ENCODE measurements around the gene IRAK4. TPM values are rescaled to one million over a fixed set of nuclear protein-coding genes. Genes with fewer than 3 reads are reported as not detected.
A peak's percentile ranks its signal among the peaks of the same experiment; 100 is the strongest.

Gene IRAK4
- total RNA-seq, 1 donor from 2014 or later, result 9.9 TPM

DNA sequence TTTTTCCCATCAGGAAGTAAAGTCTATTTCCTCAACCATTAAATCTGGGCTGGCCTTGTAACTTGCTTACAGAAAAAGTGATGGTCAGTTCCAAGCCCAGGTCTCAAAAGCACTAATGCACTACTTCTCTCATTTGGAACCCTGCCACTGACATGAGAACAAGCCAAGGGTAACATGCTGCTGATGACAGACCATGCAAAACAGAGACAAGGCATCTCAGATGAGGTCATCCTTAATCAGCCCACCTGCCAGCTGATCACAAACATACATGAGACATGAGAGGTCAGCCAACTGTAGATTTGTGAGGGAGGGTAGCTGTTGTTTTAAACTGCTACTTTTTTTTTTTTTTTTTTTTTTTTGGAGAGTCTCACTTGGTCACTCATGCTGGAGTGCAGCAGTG, 31.2 kb downstream of the IRAK4 start:
- Histone ChIP-seq H4K20me1 (ENCODE audit: insufficient read depth, low read length) (no peaks in the 10 kb centered on the region), H3K4me2 (ENCODE audit: low read length) (no peak overlapping the region), H3K79me2 (ENCODE audit: insufficient read depth, low read length) (no peaks in the 10 kb centered on the region), H3K27me3 (ENCODE audit: insufficient read depth, low read length) (no peaks in the 10 kb centered on the region), H3K27ac (ENCODE audit: low read depth, low read length) (no peak overlapping the region), H3K9me3 (ENCODE audit: insufficient read depth, low read depth, low read length) (no peaks in the 10 kb centered on the region), H2AFZ (ENCODE audit: low read depth, low read length) (no peak overlapping the region), H3K9ac (ENCODE audit: low read length) (no peak overlapping the region), H3K4me3 (ENCODE audit: insufficient read depth, low read depth, low read length) (no peak overlapping the region), H3K4me1 (ENCODE audit: insufficient read depth, low read length) (no peaks in the 10 kb centered on the region), H3K36me3 (ENCODE audit: insufficient read depth, low read length) (peaks cover 3% of the 10 kb centered on the region)
- no peaks in the 10 kb centered on the region for H3K4me1 Mint-ChIP-seq (ENCODE audit: low read depth, unreplicated experiment)
- FAIRE-seq (no peak), DNase-seq (ENCODE audit: low read depth) (peak; percentile 39)
- H3K27ac Mint-ChIP-seq (ENCODE audit: unreplicated experiment), result no peak overlapping the region
- peaks cover 4% of the 10 kb centered on the region for H3K36me3 Mint-ChIP-seq (ENCODE audit: low read depth, unreplicated experiment)
- no peak overlapping the region for H3K4me3 Mint-ChIP-seq (ENCODE audit: unreplicated experiment)
- no peaks in the 10 kb centered on the region for H3K9me3 Mint-ChIP-seq (ENCODE audit: unreplicated experiment)
- TF ChIP-seq, protein P1, sequence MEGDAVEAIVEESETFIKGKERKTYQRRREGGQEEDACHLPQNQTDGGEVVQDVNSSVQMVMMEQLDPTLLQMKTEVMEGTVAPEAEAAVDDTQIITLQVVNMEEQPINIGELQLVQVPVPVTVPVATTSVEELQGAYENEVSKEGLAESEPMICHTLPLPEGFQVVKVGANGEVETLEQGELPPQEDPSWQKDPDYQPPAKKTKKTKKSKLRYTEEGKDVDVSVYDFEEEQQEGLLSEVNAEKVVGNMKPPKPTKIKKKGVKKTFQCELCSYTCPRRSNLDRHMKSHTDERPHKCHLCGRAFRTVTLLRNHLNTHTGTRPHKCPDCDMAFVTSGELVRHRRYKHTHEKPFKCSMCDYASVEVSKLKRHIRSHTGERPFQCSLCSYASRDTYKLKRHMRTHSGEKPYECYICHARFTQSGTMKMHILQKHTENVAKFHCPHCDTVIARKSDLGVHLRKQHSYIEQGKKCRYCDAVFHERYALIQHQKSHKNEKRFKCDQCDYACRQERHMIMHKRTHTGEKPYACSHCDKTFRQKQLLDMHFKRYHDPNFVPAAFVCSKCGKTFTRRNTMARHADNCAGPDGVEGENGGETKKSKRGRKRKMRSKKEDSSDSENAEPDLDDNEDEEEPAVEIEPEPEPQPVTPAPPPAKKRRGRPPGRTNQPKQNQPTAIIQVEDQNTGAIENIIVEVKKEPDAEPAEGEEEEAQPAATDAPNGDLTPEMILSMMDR (IDR thresholded peaks at IDR 0.05; ENCODE audit: insufficient read depth, low read depth, low read length), result no peak
- TF ChIP-seq EZH2 (IDR thresholded peaks at IDR 0.05; ENCODE audit: insufficient read depth, low read length), result no peak
- H3K27me3 Mint-ChIP-seq (ENCODE audit: low read depth, unreplicated experiment), result no peaks in the 10 kb centered on the region

DNA sequence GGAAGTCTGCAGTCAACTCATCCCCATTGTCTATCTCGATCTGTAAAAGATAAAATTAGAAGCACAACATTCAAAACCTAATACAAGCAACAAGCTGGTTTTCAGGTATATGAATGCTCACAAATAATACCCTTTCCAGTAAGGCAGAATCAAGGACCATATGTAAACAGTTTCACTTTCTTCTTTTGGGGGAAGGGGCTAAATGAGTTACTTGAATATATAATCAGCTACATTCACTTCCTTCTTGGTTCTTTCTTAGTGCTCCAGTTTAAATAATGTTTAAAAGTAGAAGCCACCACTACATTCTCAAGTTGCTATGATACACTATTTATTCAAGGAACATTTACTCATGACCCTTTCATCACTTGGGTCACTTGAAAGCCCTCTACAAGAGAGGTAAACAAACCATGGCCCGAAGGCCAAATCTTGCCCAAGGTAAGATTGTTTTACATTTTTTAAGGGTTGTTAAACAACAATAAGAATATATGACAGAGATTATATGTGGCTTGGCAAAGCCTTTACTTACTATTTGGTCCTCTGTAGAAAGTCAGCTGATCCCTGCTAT, 37.0 kb downstream of the IRAK4 start:
- Mint-ChIP-seq H3K27ac (ENCODE audit: unreplicated experiment) (no peak overlapping the region), H3K27me3 (ENCODE audit: low read depth, unreplicated experiment) (no peaks in the 10 kb centered on the region), H3K4me3 (ENCODE audit: unreplicated experiment) (no peak overlapping the region), H3K4me1 (ENCODE audit: low read depth, unreplicated experiment) (no peaks in the 10 kb centered on the region), H3K36me3 (ENCODE audit: low read depth, unreplicated experiment) (peaks cover 6% of the 10 kb centered on the region), H3K9me3 (ENCODE audit: unreplicated experiment) (no peaks in the 10 kb centered on the region)
- Histone ChIP-seq H3K79me2 (ENCODE audit: insufficient read depth, low read length) (no peaks in the 10 kb centered on the region), H3K9me3 (ENCODE audit: insufficient read depth, low read depth, low read length) (no peaks in the 10 kb centered on the region), H4K20me1 (ENCODE audit: insufficient read depth, low read length) (no peaks in the 10 kb centered on the region), H3K27me3 (ENCODE audit: insufficient read depth, low read length) (no peaks in the 10 kb centered on the region), H3K4me3 (ENCODE audit: insufficient read depth, low read depth, low read length) (no peak overlapping the region), H3K9ac (ENCODE audit: low read length) (no peak overlapping the region), H3K27ac (ENCODE audit: low read depth, low read length) (no peak overlapping the region), H3K36me3 (ENCODE audit: insufficient read depth, low read length) (peaks cover 41% of the 10 kb centered on the region), H2AFZ (ENCODE audit: low read depth, low read length) (no peak overlapping the region), H3K4me1 (ENCODE audit: insufficient read depth, low read length) (no peaks in the 10 kb centered on the region), H3K4me2 (ENCODE audit: low read length) (no peak overlapping the region)
- DNase-seq (ENCODE audit: low read depth) (no peak), FAIRE-seq (no peak)
- TF ChIP-seq EZH2 (IDR thresholded peaks at IDR 0.05; ENCODE audit: insufficient read depth, low read length), result no peak
- TF ChIP-seq, protein P1 (IDR thresholded peaks at IDR 0.05; ENCODE audit: insufficient read depth, low read depth, low read length), result no peak

DNA sequence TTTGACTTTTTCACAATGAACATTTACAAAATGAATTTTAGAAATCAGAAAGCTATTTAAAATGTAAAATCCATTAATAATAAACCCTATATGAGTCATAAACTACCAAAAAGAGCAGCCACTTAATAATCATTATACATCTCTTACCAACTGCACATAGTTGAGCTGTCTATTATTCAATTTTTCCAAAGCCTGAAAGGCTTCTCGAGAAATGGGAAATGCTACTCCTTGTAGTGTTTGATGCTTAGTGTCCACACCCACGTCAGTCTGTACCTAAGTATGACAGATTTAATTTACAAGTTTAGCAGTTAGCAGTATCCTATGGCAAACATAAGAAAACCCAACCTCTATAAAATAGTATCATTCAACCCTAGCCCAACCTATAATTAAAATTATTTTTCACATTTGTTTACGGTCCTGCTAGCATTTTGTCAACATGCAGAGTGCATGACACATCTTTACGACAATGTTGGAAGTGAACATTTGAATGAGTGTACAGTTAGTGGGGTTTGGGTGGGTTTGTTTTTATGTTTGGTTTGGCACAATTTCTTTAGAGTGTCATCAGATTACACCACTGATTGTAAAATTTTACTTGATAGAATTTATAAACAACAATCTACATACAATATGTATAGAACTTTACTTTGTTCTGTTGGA, 38.9 kb downstream of the IRAK4 start:
- Mint-ChIP-seq H3K27me3 (ENCODE audit: low read depth, unreplicated experiment) (no peaks in the 10 kb centered on the region), H3K9me3 (ENCODE audit: unreplicated experiment) (no peaks in the 10 kb centered on the region), H3K4me1 (ENCODE audit: low read depth, unreplicated experiment) (no peaks in the 10 kb centered on the region), H3K27ac (ENCODE audit: unreplicated experiment) (no peak overlapping the region), H3K36me3 (ENCODE audit: low read depth, unreplicated experiment) (peaks cover 8% of the 10 kb centered on the region), H3K4me3 (ENCODE audit: unreplicated experiment) (no peak overlapping the region)
- Histone ChIP-seq H3K27me3 (ENCODE audit: insufficient read depth, low read length) (no peaks in the 10 kb centered on the region), H3K27ac (ENCODE audit: low read depth, low read length) (no peak overlapping the region), H3K4me3 (ENCODE audit: insufficient read depth, low read depth, low read length) (no peak overlapping the region), H3K9me3 (ENCODE audit: insufficient read depth, low read depth, low read length) (no peaks in the 10 kb centered on the region), H2AFZ (ENCODE audit: low read depth, low read length) (no peak overlapping the region), H3K4me2 (ENCODE audit: low read length) (no peak overlapping the region), H3K4me1 (ENCODE audit: insufficient read depth, low read length) (no peaks in the 10 kb centered on the region), H3K9ac (ENCODE audit: low read length) (no peak overlapping the region), H3K36me3 (ENCODE audit: insufficient read depth, low read length) (peaks cover 48% of the 10 kb centered on the region), H4K20me1 (ENCODE audit: insufficient read depth, low read length) (no peaks in the 10 kb centered on the region), H3K79me2 (ENCODE audit: insufficient read depth, low read length) (peaks cover 4% of the 10 kb centered on the region)
- TF ChIP-seq EZH2 (IDR thresholded peaks at IDR 0.05; ENCODE audit: insufficient read depth, low read length), result no peak
- TF ChIP-seq, protein P1 (IDR thresholded peaks at IDR 0.05; ENCODE audit: insufficient read depth, low read depth, low read length), result no peak
- FAIRE-seq (no peak), DNase-seq (ENCODE audit: low read depth) (no peak)

Data from astrocyte (in vitro differentiated cells and primary cell).